Liver (tissue), 9 donors: Measurements from ENCODE around the gene SLC51B. TPM values are rescaled to one million over a fixed set of nuclear protein-coding genes. Genes with fewer than 3 reads are reported as not detected.
A peak's percentile ranks its signal among the peaks of the same experiment; 100 is the strongest.

Experiments
- DNase-seq: peaks from one replicate; pipeline ENCODE4 v3.0.0-alpha.2; 2017; ENCODE audit warnings: low spot score
- H3K27ac ChIP-seq, 2 donors: one replicate each; pipeline ENCODE4 v1.7.0; 2013; ENCODE audit warnings: inconsistent platforms in 2 of 2, low read length in 2 of 2, control low read depth in 1 of 2, low read depth in 1 of 2, mild to moderate bottlenecking in 1 of 2
- H3K27me3 ChIP-seq, 4 donors: one replicate each; pipeline versions ENCODE4 v1.6.1 to v1.7.0; 2013; ENCODE audit warnings: low read length in 3 of 4, inconsistent platforms in 1 of 4, mild to moderate bottlenecking in 1 of 4, moderate library complexity in 1 of 4; ENCODE audit not compliant: control insufficient read depth in 4 of 4, insufficient read depth in 4 of 4
- H3K36me3 ChIP-seq, 4 donors: one replicate each; pipeline versions ENCODE4 v1.6.1 to v1.7.0; 2013; ENCODE audit warnings: low read length in 3 of 4, mild to moderate bottlenecking in 3 of 4, low read depth in 1 of 4, moderate library complexity in 1 of 4; ENCODE audit not compliant: control insufficient read depth in 4 of 4, insufficient read depth in 3 of 4
- H3K4me1 ChIP-seq, 4 donors: one replicate each; pipeline versions ENCODE4 v1.6.1 to v1.7.0; 2013; ENCODE audit warnings: low read length in 3 of 4, mild to moderate bottlenecking in 3 of 4, moderate library complexity in 1 of 4; ENCODE audit not compliant: control insufficient read depth in 4 of 4, insufficient read depth in 4 of 4
- H3K4me3 ChIP-seq, 3 donors: one replicate each; pipeline versions ENCODE4 v1.6.1 to v1.7.0; 2013; ENCODE audit warnings: low read length in 3 of 3, control low read depth in 1 of 3, low read depth in 1 of 3, mild to moderate bottlenecking in 1 of 3
- H3K9ac ChIP-seq, 2 donors: one replicate each; pipeline ENCODE4 v1.7.0; 2013; ENCODE audit warnings: low read length in 2 of 2, mild to moderate bottlenecking in 2 of 2, moderate library complexity in 2 of 2, control low read depth in 1 of 2, low read depth in 1 of 2
- H3K9me3 ChIP-seq, 4 donors: one replicate each; pipeline versions ENCODE4 v1.6.1 to v1.7.0; 2013; ENCODE audit warnings: low read length in 3 of 4; ENCODE audit not compliant: control insufficient read depth in 4 of 4
- FOXA1 ChIP-seq: IDR thresholded peaks from 2 replicates; pipeline ENCODE4 v1.6.1; 2016; ENCODE audit warnings: antibody characterized with exemption
- GABPA ChIP-seq, 2 donors: IDR thresholded peaks in 1 of 2; conservative IDR thresholded peaks in 1 of 2; 2 replicates each; pipeline ENCODE4 v1.6.1; 2016; ENCODE audit warnings: antibody characterized with exemption in 2 of 2, mild to moderate bottlenecking in 1 of 2, moderate library complexity in 1 of 2
- HNF4A ChIP-seq, 2 donors: conservative IDR thresholded peaks; 2 replicates each; pipeline ENCODE4 v1.6.1; 2016; ENCODE audit warnings: antibody characterized with exemption in 2 of 2, mild to moderate bottlenecking in 2 of 2
- JUND ChIP-seq, 2 donors: IDR thresholded peaks; 2 replicates each; pipeline ENCODE4 v1.6.1; 2016; ENCODE audit warnings: antibody characterized with exemption in 2 of 2
- RAD21 ChIP-seq, 2 donors: IDR thresholded peaks; 2 replicates each; pipeline ENCODE4 v1.6.1; 2016; ENCODE audit warnings: antibody characterized with exemption in 2 of 2, mild to moderate bottlenecking in 2 of 2
- REST ChIP-seq: IDR thresholded peaks from 2 replicates; pipeline ENCODE4 v1.6.1; 2016; ENCODE audit warnings: antibody characterized with exemption, mild to moderate bottlenecking
- RXRA ChIP-seq, 2 donors: IDR thresholded peaks; 2 replicates each; pipeline ENCODE4 v1.6.1; 2017 to 2018; ENCODE audit warnings: antibody characterized with exemption in 2 of 2, mild to moderate bottlenecking in 1 of 2
- SP1 ChIP-seq: IDR thresholded peaks from 2 replicates; pipeline ENCODE4 v1.6.1; 2018; ENCODE audit warnings: antibody characterized with exemption, mild to moderate bottlenecking
- YY1 ChIP-seq: IDR thresholded peaks from 2 replicates; pipeline ENCODE4 v1.6.1; 2016; ENCODE audit warnings: antibody characterized with exemption, mild to moderate bottlenecking
- WGBS: extraction: QIAGEN DNeasy Blood & Tissue Kit; methylation state at CpG from one replicate; pipeline ENCODE4 v1.1.7; 2013; 5-methylcytosine and 5-hydroxymethylcytosine counted together
- polyA plus RNA-seq, 2 donors: library from polyadenylated mRNA; stranded (reverse) in 1 of 2; unstranded in 1 of 2; fragments of 200-250 nt in 1 of 2; fragments of >200 nt in 1 of 2; fragmentation: Nextera tagmentation in 1 of 2; extraction: Ambion mirVana in 1 of 2; gene quantifications; one replicate each; pipeline versions ENCODE4 v1.2.1 to v1.2.3, GENCODE V29; 2013 to 2015
- total RNA-seq, 2 donors: library from RNA; depleted of rRNA; stranded (reverse); fragments of >200 nt; gene quantifications; one replicate each; pipeline ENCODE4 v1.2.3, GENCODE V29; 2014
- TF ChIP-seq, protein P1 (sequence below): IDR thresholded peaks from 2 replicates; pipeline ENCODE4 v1.6.1; 2016; ENCODE audit warnings: antibody characterized with exemption
- TF ChIP-seq, protein P2 (sequence below): fragments of 150-350 bp; IDR thresholded peaks from 2 replicates; pipeline ENCODE4 v1.5.1; 2017; ENCODE audit warnings: improper control_type of control experiment, low read depth, low read length; ENCODE audit not compliant: missing input control
- TF ChIP-seq, protein P3 (sequence below): IDR thresholded peaks from 2 replicates; pipeline ENCODE4 v1.6.1; 2016; ENCODE audit warnings: antibody characterized with exemption
- donor health status: healthy.
- donor health status: healthy.
- donor health status: healthy.
- donor health status: healthy.
- donor health status: healthy.

SLC51B gene
- total and polyA plus RNA-seq, 4 donors, result 0.25 to 2.1 (median 1.1) TPM

DNA sequence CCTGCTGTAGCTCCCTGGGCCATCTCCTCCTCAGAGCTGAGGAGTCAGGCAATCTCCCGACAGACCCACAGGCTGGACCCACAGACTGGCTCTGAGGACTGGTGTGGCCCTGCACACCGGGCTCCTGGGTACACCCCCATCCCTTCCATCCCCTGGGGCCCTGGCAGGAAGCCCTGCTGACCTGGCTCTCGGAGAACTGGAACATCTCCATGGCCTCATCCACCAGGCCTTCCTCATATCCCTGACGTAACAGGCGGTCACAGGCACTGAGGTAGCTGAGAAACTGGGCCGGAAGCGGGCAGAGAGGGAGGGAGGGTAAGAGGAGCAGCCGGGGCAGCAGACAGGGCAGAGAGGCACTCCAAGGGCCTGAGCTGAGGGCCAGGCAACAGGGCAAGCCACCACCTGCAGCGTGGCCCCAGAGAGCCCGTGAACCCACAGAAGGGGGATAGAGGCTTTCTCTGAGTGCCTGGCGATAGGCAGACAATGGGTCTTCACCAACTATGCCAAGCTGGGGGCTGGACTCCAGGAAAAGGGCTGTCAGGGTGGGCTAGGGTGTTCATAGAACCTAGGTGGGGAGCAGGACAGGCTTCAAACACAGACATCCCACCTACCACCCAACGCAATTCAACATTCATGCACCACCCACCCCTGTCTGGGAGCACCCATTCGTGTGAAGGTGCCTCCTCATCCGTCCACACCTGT is 49.3 kb downstream of the SLC51B start:
- no peak for DNase-seq
- Histone ChIP-seq H3K4me1 (peaks cover 0 to 26% (median 13%) of the 10 kb centered on the region in 4 donors), H3K27ac (peak overlapping the region in 1 of 2 donors; percentile 20), H3K9ac (no peak overlapping the region), H3K27me3 (no peaks in the 10 kb centered on the region), H3K9me3 (no peaks in the 10 kb centered on the region), H3K4me3 (no peak overlapping the region), H3K36me3 (peaks cover 6 to 20% (median 12%) of the 10 kb centered on the region in 4 donors)
- WGBS, result 84% methylated on average over 14 of the region's 14 CpGs
- no peak for TF ChIP-seq REST
- TF ChIP-seq, protein P1, sequence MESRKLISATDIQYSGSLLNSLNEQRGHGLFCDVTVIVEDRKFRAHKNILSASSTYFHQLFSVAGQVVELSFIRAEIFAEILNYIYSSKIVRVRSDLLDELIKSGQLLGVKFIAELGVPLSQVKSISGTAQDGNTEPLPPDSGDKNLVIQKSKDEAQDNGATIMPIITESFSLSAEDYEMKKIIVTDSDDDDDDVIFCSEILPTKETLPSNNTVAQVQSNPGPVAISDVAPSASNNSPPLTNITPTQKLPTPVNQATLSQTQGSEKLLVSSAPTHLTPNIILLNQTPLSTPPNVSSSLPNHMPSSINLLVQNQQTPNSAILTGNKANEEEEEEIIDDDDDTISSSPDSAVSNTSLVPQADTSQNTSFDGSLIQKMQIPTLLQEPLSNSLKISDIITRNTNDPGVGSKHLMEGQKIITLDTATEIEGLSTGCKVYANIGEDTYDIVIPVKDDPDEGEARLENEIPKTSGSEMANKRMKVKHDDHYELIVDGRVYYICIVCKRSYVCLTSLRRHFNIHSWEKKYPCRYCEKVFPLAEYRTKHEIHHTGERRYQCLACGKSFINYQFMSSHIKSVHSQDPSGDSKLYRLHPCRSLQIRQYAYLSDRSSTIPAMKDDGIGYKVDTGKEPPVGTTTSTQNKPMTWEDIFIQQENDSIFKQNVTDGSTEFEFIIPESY, result no peak
- TF ChIP-seq YY1, result no peak
- no peak for TF ChIP-seq SP1
- no peak for TF ChIP-seq RAD21 (IDR thresholded peaks at IDR 0.05)
- peak in 1 of 2 donors; percentile 13 for TF ChIP-seq RXRA (IDR thresholded peaks at IDR 0.05)
- TF ChIP-seq FOXA1, result no peak

DNA sequence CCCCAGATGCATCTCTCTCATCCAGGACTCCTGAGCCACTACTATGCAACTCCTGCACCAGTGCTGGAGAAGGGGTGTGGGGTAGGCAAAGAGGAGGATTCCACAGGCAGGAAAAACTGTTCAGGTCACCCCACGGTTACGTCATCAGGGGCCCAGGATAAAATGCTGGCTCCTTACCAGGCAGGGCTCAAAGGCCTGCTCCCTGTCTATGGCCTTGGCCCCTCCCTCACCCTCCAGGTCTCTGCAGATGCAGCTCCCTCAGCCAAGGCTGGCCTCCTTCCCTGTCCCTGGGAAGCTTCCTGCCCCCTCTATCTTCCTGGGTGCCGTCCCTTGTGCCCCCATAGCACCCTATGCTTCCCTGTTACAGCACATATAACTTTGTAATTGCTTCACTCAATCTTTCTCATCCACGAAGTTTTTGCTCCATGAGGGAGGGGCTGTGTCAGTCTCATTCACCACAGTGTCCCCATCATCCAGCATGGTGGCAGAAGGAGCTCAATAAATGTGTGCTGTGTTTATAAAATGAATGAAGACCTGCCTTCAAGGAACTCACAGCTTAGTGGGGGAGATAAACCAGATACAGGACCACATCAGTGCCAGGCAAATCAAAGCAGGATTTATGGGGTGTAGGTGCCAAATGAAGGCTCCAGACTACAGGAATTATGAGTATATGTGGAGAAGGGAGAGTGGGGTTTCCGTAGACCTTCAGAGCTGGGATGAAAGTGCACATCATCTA is 50.0 kb downstream of the SLC51B start:
- peaks cover 6 to 24% (median 15%) of the 10 kb centered on the region in 4 donors for H3K36me3 ChIP-seq
- 62% methylated on average over 5 of the region's 5 CpGs for WGBS
- no peak overlapping the region for H3K9ac ChIP-seq
- TF ChIP-seq GABPA (IDR thresholded peaks at IDR 0.05 in 1 of 2, conservative IDR thresholded peaks at IDR 0.05 in 1 of 2), result no peak
- peak; percentile 13 to 29 for TF ChIP-seq HNF4A (conservative IDR thresholded peaks at IDR 0.05)
- TF ChIP-seq RXRA (IDR thresholded peaks at IDR 0.05), result peak; percentile 24 to 41
- DNase-seq, result no peak
- H3K27ac ChIP-seq, result no peak overlapping the region
- peaks cover 0 to 20% (median 13%) of the 10 kb centered on the region in 4 donors for H3K4me1 ChIP-seq
- no peaks in the 10 kb centered on the region for H3K27me3 ChIP-seq
- H3K4me3 ChIP-seq, result no peak overlapping the region
- no peaks in the 10 kb centered on the region for H3K9me3 ChIP-seq

- no peaks in the 10 kb centered on the region for H3K27me3 ChIP-seq
- no peak overlapping the region for H3K27ac ChIP-seq
- no peak overlapping the region for H3K4me3 ChIP-seq
- no peaks in the 10 kb centered on the region for H3K9me3 ChIP-seq
- TF ChIP-seq RXRA (IDR thresholded peaks at IDR 0.05), result no peak
- TF ChIP-seq, protein P2, sequence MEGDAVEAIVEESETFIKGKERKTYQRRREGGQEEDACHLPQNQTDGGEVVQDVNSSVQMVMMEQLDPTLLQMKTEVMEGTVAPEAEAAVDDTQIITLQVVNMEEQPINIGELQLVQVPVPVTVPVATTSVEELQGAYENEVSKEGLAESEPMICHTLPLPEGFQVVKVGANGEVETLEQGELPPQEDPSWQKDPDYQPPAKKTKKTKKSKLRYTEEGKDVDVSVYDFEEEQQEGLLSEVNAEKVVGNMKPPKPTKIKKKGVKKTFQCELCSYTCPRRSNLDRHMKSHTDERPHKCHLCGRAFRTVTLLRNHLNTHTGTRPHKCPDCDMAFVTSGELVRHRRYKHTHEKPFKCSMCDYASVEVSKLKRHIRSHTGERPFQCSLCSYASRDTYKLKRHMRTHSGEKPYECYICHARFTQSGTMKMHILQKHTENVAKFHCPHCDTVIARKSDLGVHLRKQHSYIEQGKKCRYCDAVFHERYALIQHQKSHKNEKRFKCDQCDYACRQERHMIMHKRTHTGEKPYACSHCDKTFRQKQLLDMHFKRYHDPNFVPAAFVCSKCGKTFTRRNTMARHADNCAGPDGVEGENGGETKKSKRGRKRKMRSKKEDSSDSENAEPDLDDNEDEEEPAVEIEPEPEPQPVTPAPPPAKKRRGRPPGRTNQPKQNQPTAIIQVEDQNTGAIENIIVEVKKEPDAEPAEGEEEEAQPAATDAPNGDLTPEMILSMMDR, result no peak
- TF ChIP-seq, protein P3, sequence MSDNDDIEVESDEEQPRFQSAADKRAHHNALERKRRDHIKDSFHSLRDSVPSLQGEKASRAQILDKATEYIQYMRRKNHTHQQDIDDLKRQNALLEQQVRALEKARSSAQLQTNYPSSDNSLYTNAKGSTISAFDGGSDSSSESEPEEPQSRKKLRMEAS, result no peak
- no peak for TF ChIP-seq JUND (IDR thresholded peaks at IDR 0.05)
- no peak for TF ChIP-seq HNF4A (conservative IDR thresholded peaks at IDR 0.05)
- TF ChIP-seq REST, result no peak
- no peak for DNase-seq
- peaks cover 6 to 29% (median 18%) of the 10 kb centered on the region in 4 donors for H3K36me3 ChIP-seq
- H3K4me1 ChIP-seq, result peaks cover 0 to 16% (median 13%) of the 10 kb centered on the region in 4 donors
- no peak overlapping the region for H3K9ac ChIP-seq
- 93% methylated on average over 6 of the region's 6 CpGs for WGBS
Observed at GRCh38 chr15:65095747-65096104, 50.5 kb downstream of the SLC51B start.
